Naive thymus-derived CD4-positive, alpha-beta T cell (primary cell): ENCODE results near the gene INPP5E. TPM values are rescaled to one million over a fixed set of nuclear protein-coding genes. Genes with fewer than 3 reads are reported as not detected.

ENCODE experiments used
- ATAC-seq: fragments of 150-1000 bp; cut with Tn5 transposase; 2 replicates; pipeline ENCODE4 v1.10.0; 2021; ENCODE audit warnings: mild to moderate bottlenecking, moderate library complexity
- CTCF ChIA-PET: fragments of 350-600 bp; sonication (Branson Sonifier 250); formaldehyde crosslinking; loops from one replicate; lab custom pipeline; 2021; ENCODE audit warnings: antibody characterized with exemption; lab: Charles Lee
- POLR2A ChIA-PET: fragments of 350-600 bp; sonication (Branson Sonifier 250); formaldehyde crosslinking; loops from one replicate; lab custom pipeline; 2021; ENCODE audit warnings: antibody characterized with exemption, inconsistent platforms; lab: Charles Lee
- DNase-seq, 9 donors: peaks; one replicate each; pipeline versions ENCODE4 v3.0.0 to v3.0.0-alpha.2; 2020 to 2022; ENCODE audit warnings: mixed read lengths in 1 of 9
- H3K27ac ChIP-seq: one replicate; pipeline ENCODE4 v1.7.0; 2013; ENCODE audit warnings: mild to moderate bottlenecking, low read depth, low read length, moderate library complexity
- H3K27me3 ChIP-seq, 2 donors: one replicate each; pipeline ENCODE4 v1.7.0; 2013; ENCODE audit warnings: low read length in 2 of 2, mild to moderate bottlenecking in 2 of 2, moderate library complexity in 2 of 2; ENCODE audit not compliant: control insufficient read depth in 2 of 2, insufficient read depth in 2 of 2
- H3K36me3 ChIP-seq, 3 experiments: 1 replicate in 2 of 3; 2 replicates in 1 of 3; pipeline ENCODE4 v1.7.0; 2013; ENCODE audit warnings: low read length in 3 of 3, mild to moderate bottlenecking in 3 of 3, moderate library complexity in 1 of 3; ENCODE audit not compliant: insufficient read depth in 3 of 3, control insufficient read depth in 2 of 3
- H3K4me1 ChIP-seq, 2 donors: one replicate each; pipeline ENCODE4 v1.7.0; 2013; ENCODE audit warnings: low read length in 2 of 2, mild to moderate bottlenecking in 2 of 2, moderate library complexity in 1 of 2; ENCODE audit not compliant: control insufficient read depth in 2 of 2, insufficient read depth in 2 of 2
- H3K4me3 ChIP-seq: 2 replicates; pipeline ENCODE4 v1.7.0; 2013; ENCODE audit warnings: mild to moderate bottlenecking, low read length
- H3K9me3 ChIP-seq, 3 experiments: 1 replicate in 2 of 3; 2 replicates in 1 of 3; pipeline ENCODE4 v1.7.0; 2013; ENCODE audit warnings: low read length in 3 of 3; ENCODE audit not compliant: control insufficient read depth in 2 of 3
- H3K27ac Mint-ChIP-seq, 9 donors: one replicate each; pipeline ENCODE4 v1.8.0; 2020 to 2022; ENCODE audit warnings: mixed read lengths in 9 of 9, mild to moderate bottlenecking in 8 of 9, moderate library complexity in 5 of 9, inconsistent platforms in 2 of 9
- H3K27me3 Mint-ChIP-seq, 5 donors: one replicate each; pipeline ENCODE4 v1.8.0; 2021 to 2022; ENCODE audit warnings: mixed read lengths in 5 of 5, mild to moderate bottlenecking in 1 of 5
- H3K36me3 Mint-ChIP-seq, 5 donors: one replicate each; pipeline ENCODE4 v1.8.0; 2020 to 2022; ENCODE audit warnings: mixed read lengths in 5 of 5, mild to moderate bottlenecking in 3 of 5, inconsistent platforms in 1 of 5
- H3K4me1 Mint-ChIP-seq, 7 donors: one replicate each; pipeline ENCODE4 v1.8.0; 2020 to 2022; ENCODE audit warnings: mixed read lengths in 7 of 7, mild to moderate bottlenecking in 3 of 7, inconsistent platforms in 1 of 7
- H3K4me3 Mint-ChIP-seq, 10 donors: one replicate each; pipeline ENCODE4 v1.8.0; 2020 to 2022; ENCODE audit warnings: mild to moderate bottlenecking in 10 of 10, mixed read lengths in 10 of 10, moderate library complexity in 6 of 10, inconsistent platforms in 2 of 10
- H3K9me3 Mint-ChIP-seq, 11 donors: one replicate each; pipeline ENCODE4 v1.8.0; 2020 to 2022; ENCODE audit warnings: mixed read lengths in 11 of 11, mild to moderate bottlenecking in 4 of 11, inconsistent platforms in 1 of 11, moderate library complexity in 1 of 11
- intact Hi-C, 2 donors: fragments of 100-400 bp; cut with micrococcal nuclease; formaldehyde crosslinking; loops; one replicate each; pipeline ENCODE4 v1.15.1; 2023
- polyA plus RNA-seq, 2 donors: library from polyadenylated mRNA; unstranded; fragments of 300-500 nt; fragmentation: Illumina TruSeq; gene quantifications; one replicate each; pipeline ENCODE4 v1.2.3, GENCODE V29; 2021
- total RNA-seq, 6 experiments: library from RNA in 5 of 6; stranded (reverse) in 5 of 6; gene quantifications; 1 replicate in 5 of 6; 2 replicates in 1 of 6; pipeline ENCODE4 v1.2.3 and lab custom pipeline; 2021 to 2026

INPP5E gene
- total and polyA plus RNA-seq, 7 experiments from 2014 or later: 2.3 to 23.8 (median 17.9) TPM

DNA sequence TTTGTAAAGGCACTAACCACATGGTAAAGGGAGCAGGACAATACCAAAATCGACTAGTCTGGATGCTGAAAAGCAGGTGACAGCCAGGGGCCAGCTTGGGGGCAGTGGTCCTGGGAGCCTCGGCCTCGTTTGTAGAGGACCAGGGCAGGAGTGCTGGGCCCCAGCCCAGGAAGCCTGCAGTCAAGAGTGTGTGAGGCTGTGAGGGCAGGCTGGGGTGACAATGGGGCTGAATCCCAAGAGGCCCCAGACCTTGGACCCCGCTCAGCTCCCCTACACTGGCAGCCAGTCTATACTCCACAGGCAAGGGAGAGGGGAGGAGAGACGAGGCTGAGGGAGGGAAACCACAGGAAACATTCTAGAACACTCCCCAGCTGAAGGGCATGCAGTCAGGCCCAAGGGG, 2.6 kb upstream of the INPP5E start:
- DNase-seq (no peak), ATAC-seq (no peak)
- POLR2A ChIA-PET: interaction anchor here (1.2 kb wide), 1 partner anchor 30 kb away, joined by 3 read pairs; no protein-coding TSS in a partner anchor

DNA sequence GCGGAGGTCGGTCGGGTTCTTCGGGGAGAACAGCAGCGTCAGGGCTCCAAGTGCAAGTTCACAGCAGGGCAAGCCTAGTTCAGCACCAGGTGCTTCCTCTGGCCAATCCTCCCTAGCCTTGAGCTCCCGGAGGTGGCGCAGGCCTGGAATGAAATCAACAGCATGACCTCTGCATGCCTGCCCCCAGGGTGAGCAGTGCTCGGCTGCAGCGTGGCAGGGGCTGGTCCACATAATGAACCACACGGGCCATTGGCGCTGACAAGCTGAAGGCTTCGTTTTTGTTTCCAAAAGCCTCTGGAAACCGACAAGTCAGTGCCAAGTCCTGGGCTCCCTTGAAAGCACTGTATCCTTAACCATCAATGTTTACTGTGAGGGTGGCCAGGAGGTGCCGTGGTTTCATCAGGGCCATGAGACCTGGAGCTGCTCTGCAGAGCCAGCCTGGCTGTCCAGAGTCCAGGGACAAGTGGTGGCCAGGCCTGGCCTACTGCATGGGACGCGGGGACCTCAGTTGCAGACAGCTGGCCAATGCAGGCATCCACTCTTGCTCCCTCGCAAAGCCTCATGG, 2.1 kb upstream of the INPP5E start:
- no peak overlapping the region for H3K27ac ChIP-seq
- H3K27me3 ChIP-seq: no peaks in the 10 kb centered on the region
- Mint-ChIP-seq H3K9me3 (no peaks in the 10 kb centered on the region), H3K4me1 (peaks cover 11 to 19% (median 17%) of the 10 kb centered on the region in 7 donors), H3K27me3 (no peaks in the 10 kb centered on the region), H3K27ac (peak overlapping the region in 1 of 9 donors; percentile 77), H3K4me3 (peak overlapping the region in 3 of 10 donors; percentile 25 to 64 (median 32)), H3K36me3 (peaks cover 3 to 28% (median 7%) of the 10 kb centered on the region in 5 donors)
- DNase-seq (no peak), ATAC-seq (no peak)
- ChIA-PET CTCF (no interaction called here), POLR2A (interaction anchor here (1.2 kb wide), 1 partner anchor 29 kb away, joined by 3 read pairs; no protein-coding TSS in a partner anchor)
- peaks cover 0 to 60% (median 8%) of the 10 kb centered on the region in 3 experiments for H3K36me3 ChIP-seq
- H3K4me3 ChIP-seq: no peak overlapping the region
- intact Hi-C loops: no loop called here
- no peaks in the 10 kb centered on the region for H3K9me3 ChIP-seq
- H3K4me1 ChIP-seq: peaks cover 21% of the 10 kb centered on the region in 2 donors

More for the DNA sequence above, 2.6 kb upstream of the INPP5E start:
- CTCF ChIA-PET: no interaction called here
- H3K4me3 Mint-ChIP-seq: no peak overlapping the region
- H3K27ac Mint-ChIP-seq: peak overlapping the region in 2 of 9 donors; percentile 5 to 67
- no peaks in the 10 kb centered on the region for H3K9me3 ChIP-seq
- H3K4me1 Mint-ChIP-seq: peaks cover 6 to 14% (median 12%) of the 10 kb centered on the region in 7 donors
- H3K27me3 ChIP-seq: no peaks in the 10 kb centered on the region
- peaks cover 6 to 33% (median 9%) of the 10 kb centered on the region in 5 donors for H3K36me3 Mint-ChIP-seq
- intact Hi-C loops: no loop called here
- no peak overlapping the region for H3K4me3 ChIP-seq
- no peaks in the 10 kb centered on the region for H3K27me3 Mint-ChIP-seq
- peaks cover 16 to 17% of the 10 kb centered on the region in 2 donors for H3K4me1 ChIP-seq
- peaks cover 0 to 65% (median 13%) of the 10 kb centered on the region in 3 experiments for H3K36me3 ChIP-seq
- no peaks in the 10 kb centered on the region for H3K9me3 Mint-ChIP-seq
- no peak overlapping the region for H3K27ac ChIP-seq

DNA sequence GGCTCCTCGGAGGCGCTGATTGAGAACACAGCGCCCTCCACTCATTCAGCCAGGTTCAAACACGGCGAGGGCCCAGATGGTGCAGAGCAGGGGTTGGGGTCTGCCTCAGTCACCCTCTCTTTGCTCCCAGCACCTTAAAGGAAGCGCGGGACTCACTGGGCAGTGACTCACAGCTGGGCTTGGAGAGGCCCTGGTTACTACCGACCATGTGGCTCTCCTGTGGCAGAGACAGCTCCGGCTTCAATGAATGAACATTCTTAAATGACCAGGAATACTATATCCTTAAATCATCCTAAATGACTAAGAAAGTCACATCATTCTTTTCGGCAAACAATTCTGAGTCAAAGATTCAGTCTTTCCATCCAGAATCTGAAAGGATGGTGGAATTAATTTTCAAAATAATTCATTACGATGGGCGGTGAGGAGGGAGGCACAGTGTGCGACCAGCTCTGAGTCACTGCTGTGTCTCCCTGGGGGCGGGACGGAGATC, 1.6 kb upstream of the INPP5E start:
- ChIA-PET POLR2A (interaction anchor here (1.2 kb wide), 1 partner anchor 29 kb away, joined by 3 read pairs; no protein-coding TSS in a partner anchor), CTCF (no interaction called here)
- peak overlapping the region in 4 of 10 donors; percentile 25 to 88 (median 48) for H3K4me3 Mint-ChIP-seq
- peaks cover 15 to 23% (median 22%) of the 10 kb centered on the region in 7 donors for H3K4me1 Mint-ChIP-seq
- intact Hi-C loops: no loop called here
- peaks cover 21% of the 10 kb centered on the region in 2 donors for H3K4me1 ChIP-seq
- H3K9me3 ChIP-seq: no peaks in the 10 kb centered on the region
- no peaks in the 10 kb centered on the region for H3K27me3 Mint-ChIP-seq
- peaks cover 0 to 24% (median 5%) of the 10 kb centered on the region in 5 donors for H3K36me3 Mint-ChIP-seq
- no peak overlapping the region for H3K4me3 ChIP-seq
- H3K27ac Mint-ChIP-seq: peak overlapping the region in 1 of 9 donors; percentile 77
- DNase-seq (no peak), ATAC-seq (no peak)
- H3K36me3 ChIP-seq: peaks cover 0 to 58% (median 5%) of the 10 kb centered on the region in 3 experiments
- H3K9me3 Mint-ChIP-seq: no peaks in the 10 kb centered on the region
- H3K27me3 ChIP-seq: no peaks in the 10 kb centered on the region
- H3K27ac ChIP-seq: no peak overlapping the region

DNA sequence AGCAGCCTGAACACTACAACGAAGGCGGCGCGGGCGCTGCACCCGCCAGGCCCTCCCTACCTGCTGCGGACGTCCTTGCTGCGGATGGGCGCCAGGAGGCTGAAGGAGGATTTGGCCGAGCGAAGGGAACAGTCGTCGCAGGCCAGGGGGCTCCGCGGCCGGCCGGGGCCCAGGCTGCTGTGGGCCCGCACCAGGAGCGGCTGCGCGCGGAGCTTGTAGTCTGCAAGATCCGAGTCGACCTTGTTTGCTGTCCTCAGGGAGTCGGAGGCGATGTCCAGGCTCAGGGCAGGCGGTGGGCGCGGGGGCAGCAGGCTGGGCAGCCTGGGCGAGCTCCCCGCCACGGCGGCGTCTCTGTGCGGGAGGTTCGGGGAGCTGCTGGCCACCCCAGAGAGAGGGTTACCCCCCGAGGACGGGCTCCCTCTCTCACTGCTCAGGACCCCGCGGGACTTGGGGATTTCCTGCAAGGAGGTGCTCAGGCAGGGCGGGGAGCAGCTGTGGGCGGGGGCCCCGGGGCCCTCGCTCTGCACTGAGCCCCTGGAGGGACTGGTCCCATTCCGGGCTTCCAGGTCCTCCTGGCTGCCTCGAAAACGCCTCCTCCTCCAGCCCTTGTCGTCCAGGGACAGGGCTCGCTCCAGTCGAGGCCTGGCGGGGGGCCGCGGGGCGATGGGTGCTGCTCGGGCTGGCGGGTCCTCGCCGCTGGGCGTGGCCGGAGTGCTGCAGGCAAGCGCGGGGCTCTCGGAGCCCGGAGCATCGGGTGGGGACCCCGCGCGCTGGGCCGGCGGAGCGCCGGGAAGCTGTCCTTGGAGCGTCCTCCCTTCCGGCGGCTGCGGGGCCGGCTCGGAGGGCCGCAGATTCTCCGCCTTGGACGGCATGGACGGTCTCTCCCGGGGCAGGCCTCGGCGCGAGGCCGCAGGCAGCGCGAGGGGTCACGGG, 831 bp downstream of the INPP5E start:
- Mint-ChIP-seq H3K4me3 (peak overlapping the region; percentile 79 to 90 (median 85)), H3K27ac (peak overlapping the region in 8 of 9 donors; percentile 67 to 90 (median 80)), H3K36me3 (peaks cover 0 to 11% (median 3%) of the 10 kb centered on the region in 5 donors), H3K4me1 (peaks cover 20 to 29% (median 26%) of the 10 kb centered on the region in 7 donors), H3K27me3 (no peaks in the 10 kb centered on the region), H3K9me3 (no peaks in the 10 kb centered on the region)
- H3K9me3 ChIP-seq: no peaks in the 10 kb centered on the region
- DNase-seq: peak; percentile 22 to 69 (median 40)
- H3K36me3 ChIP-seq: peaks cover 0 to 45% (median 0%) of the 10 kb centered on the region in 3 experiments
- ChIA-PET CTCF (interaction anchor here (0.5 kb wide), 1 partner anchor 590 kb away, joined by 3 read pairs; no protein-coding TSS in a partner anchor), POLR2A (interaction anchor here (1.0 to 1.6 kb wide), 2 partner anchors 28 to 30 kb away, joined by 3 to 7 read pairs; no protein-coding TSS in a partner anchor)
- peaks cover 21% of the 10 kb centered on the region in 2 donors for H3K4me1 ChIP-seq
- peak overlapping the region; percentile 64 for H3K4me3 ChIP-seq
- H3K27ac ChIP-seq: peak overlapping the region; percentile 84
- ATAC-seq: peak; percentile 71
- intact Hi-C loops: loop anchor here (1.0 to 2.0 kb wide), 7 partner anchors 28 to 76 kb away; partner anchors contain the start of genes ENTR1 (in 2 of the 2), PMPCA (in 2 of the 2), DNLZ (in 1 of the 2) and SEC16A (in 1 of the 2)
- no peaks in the 10 kb centered on the region for H3K27me3 ChIP-seq

DNA sequence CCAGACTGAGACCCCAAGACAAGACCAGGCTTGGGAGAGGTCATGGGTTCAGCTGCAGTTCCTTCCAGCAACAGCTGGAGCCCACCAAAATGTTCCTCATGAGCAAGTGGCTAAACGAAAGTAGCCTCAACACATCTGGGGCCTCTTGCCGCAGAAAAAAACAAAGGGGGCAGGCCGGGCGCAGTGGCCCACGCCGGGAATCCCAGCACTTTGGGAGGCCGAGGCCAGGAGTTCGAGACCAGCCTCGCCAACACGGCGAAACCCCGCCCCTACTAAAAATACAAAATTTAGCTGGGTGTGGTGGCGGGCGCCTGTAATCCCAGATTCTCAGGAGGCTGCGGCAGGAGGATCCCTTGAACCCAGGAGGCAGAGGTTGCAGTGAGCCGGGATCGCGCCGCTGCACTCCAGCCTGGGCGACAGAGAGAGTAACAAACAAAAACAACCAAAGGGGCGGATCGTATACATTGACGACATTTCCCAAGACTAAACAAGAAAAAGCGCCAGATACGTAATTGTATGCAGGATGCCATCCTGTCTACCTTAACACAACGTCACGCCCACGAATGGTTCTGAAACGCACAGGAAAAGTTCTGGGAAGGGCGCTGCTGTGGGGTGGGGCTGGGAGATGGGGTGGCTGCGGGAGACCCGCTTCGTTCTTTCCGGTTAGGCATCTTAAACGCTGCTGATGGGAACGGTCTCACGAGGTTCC, 1.7 kb downstream of the INPP5E start:
- Histone ChIP-seq H3K4me3 (peak overlapping the region; percentile 64), H3K4me1 (peaks cover 21% of the 10 kb centered on the region in 2 donors), H3K36me3 (peaks cover 0 to 43% (median 0%) of the 10 kb centered on the region in 3 experiments), H3K27me3 (no peaks in the 10 kb centered on the region), H3K9me3 (no peaks in the 10 kb centered on the region), H3K27ac (peak overlapping the region; percentile 84)
- Mint-ChIP-seq H3K36me3 (peaks cover 0 to 8% (median 3%) of the 10 kb centered on the region in 5 donors), H3K4me1 (peaks cover 20 to 29% (median 26%) of the 10 kb centered on the region in 7 donors), H3K4me3 (peak overlapping the region; percentile 79 to 90 (median 85)), H3K27ac (peak overlapping the region in 8 of 9 donors; percentile 67 to 90 (median 80)), H3K27me3 (no peaks in the 10 kb centered on the region), H3K9me3 (no peaks in the 10 kb centered on the region)
- intact Hi-C loops: loop anchor here in 1 of 2 donors (2.0 kb wide), 2 partner anchors 27 to 35 kb away; partner anchors contain the start of genes ENTR1 and PMPCA
- ChIA-PET POLR2A (interaction anchor here (1.6 kb wide), 1 partner anchor 29 kb away, joined by 7 read pairs; no protein-coding TSS in a partner anchor), CTCF (interaction anchor here (0.5 kb wide), 1 partner anchor 591 kb away, joined by 3 read pairs; no protein-coding TSS in a partner anchor)
- peak in 1 of 9 donors; percentile 14 for DNase-seq
- no peak for ATAC-seq
